GM10266 (cell line): ENCODE data around the gene SLC16A1.

Experiments
- DNase-seq: peaks from one replicate; pipeline ENCODE4 v3.0.0; 2012; ENCODE audit errors: extremely low spot score
- CTCF ChIP-seq: IDR thresholded peaks from 2 replicates; pipeline ENCODE4 v1.5.1; 2012; ENCODE audit warnings: mild to moderate bottlenecking, low read depth; ENCODE audit not compliant: control insufficient read depth, insufficient read depth; ENCODE audit errors: missing control alignments

The SLC16A1 gene

GRCh38 chr1:112992780-112993179 is 36.8 kb upstream of the SLC16A1 start:
- TF ChIP-seq CTCF: no peak

GRCh38 chr1:112991402-112992120 is 35.6 kb upstream of the SLC16A1 start:
- TF ChIP-seq CTCF: no peak
- no peak for DNase-seq

More at GRCh38 chr1:112992780-112993179, 36.8 kb upstream of the SLC16A1 start:
- DNase-seq: no peak

GRCh38 chr1:112990271-112990670 is 34.3 kb upstream of the SLC16A1 start:
- TF ChIP-seq CTCF: no peak

GRCh38 chr1:112988367-112988766 is 32.4 kb upstream of the SLC16A1 start:
- TF ChIP-seq CTCF: no peak
- no peak for DNase-seq

More at GRCh38 chr1:112990271-112990670, 34.3 kb upstream of the SLC16A1 start:
- DNase-seq: no peak

- DNase-seq: no peak
- no peak for TF ChIP-seq CTCF
Measured at GRCh38 chr1:112985123-112985522, 29.1 kb upstream of the SLC16A1 start.

DNA sequence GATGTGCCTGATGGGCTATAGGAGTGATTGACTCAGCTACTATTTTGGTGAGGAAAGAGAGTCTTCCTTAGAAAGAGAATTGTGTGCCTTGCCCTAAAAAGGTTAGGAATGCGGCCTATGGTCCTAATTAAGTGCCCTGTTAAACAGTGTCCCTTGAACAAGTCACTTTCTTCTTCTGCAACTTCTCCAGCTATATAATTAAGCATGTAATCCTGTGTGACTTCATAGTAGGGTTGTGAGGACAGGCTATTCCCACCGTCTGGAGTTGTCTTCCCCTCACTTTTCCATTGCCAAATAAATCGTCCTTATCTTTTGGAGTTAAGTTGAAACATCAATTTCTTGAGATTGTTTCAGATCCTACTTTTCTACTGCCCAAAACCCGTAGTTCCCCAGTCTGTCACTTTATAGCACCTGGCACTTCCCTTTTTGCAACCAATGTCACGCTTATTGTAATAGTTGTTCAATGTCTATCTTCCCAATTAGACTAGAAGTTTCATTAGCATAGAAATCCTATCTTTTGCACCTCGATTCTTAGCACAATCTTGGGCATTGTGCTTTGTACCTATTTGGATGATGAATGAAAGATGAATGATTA is 27.6 kb upstream of the SLC16A1 start:
- no peak for TF ChIP-seq CTCF

GRCh38 chr1:112982853-112983536 is 27.0 kb upstream of the SLC16A1 start:
- no peak for TF ChIP-seq CTCF
- DNase-seq: no peak

More for the DNA sequence above, 27.6 kb upstream of the SLC16A1 start:
- DNase-seq: no peak
